SIG-M5 (cell line): ENCODE results near the gene SWT1.
"Not testable (repeated sequence)": the region's sequence is repeated elsewhere in the genome, so short reads cannot be mapped to it uniquely, and the experiment has no call there.

Experiments used
- DNase-seq: peaks from one replicate; lab custom pipeline; 2025; lab: John Stamatoyannopoulos, UW

Gene SWT1

GRCh38 chr1:185250063-185250462 lies 93.1 kb downstream of the SWT1 start:
- no peak for DNase-seq

GRCh38 chr1:185251928-185252327 lies 95.0 kb downstream of the SWT1 start:
- not testable (repeated sequence) for DNase-seq

GRCh38 chr1:185252404-185252803 lies 95.4 kb downstream of the SWT1 start:
- not testable (repeated sequence) for DNase-seq

DNA sequence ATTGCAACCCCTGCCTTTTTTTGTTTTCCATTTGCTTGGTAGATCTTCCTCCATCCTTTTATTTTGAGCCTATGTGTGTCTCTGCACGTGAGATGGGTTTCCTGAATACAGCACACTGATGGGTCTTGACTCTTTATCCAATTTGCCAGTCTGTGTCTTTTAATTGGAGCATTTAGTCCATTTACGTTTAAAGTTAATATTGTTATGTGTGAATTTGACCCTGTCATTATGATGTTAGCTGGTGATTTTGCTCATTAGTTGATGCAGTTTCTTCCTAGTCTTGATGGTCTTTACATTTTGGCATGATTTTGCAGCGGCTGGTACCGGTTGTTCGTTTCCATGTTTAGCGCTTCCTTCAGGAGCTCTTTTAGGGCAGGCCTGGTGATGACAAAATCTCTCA lies 98.6 kb downstream of the SWT1 start:
- DNase-seq = not testable (repeated sequence)

GRCh38 chr1:185257116-185257949 lies 100.4 kb downstream of the SWT1 start:
- not testable (repeated sequence) for DNase-seq

DNA sequence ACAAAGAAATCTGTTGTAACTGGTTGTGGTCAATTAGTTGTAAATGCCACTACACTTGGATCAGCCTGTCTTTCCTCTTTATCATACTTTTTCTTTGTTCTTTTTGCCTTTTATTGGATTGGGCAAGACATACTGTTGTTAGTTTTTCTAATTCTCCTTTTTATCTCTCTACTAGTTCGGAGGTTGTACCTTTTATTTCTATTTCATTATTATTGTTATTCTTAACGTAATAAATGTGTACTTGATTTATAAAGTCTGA lies 100.9 kb downstream of the SWT1 start:
- no peak for DNase-seq

GRCh38 chr1:185258676-185259075 lies 101.7 kb downstream of the SWT1 start:
- no peak for DNase-seq

- no peak for DNase-seq
Observed at GRCh38 chr1:185260611-185261010, 103.6 kb downstream of the SWT1 start.

- DNase-seq = no peak
Observed at GRCh38 chr1:185262151-185262550, 105.2 kb downstream of the SWT1 start.

DNA sequence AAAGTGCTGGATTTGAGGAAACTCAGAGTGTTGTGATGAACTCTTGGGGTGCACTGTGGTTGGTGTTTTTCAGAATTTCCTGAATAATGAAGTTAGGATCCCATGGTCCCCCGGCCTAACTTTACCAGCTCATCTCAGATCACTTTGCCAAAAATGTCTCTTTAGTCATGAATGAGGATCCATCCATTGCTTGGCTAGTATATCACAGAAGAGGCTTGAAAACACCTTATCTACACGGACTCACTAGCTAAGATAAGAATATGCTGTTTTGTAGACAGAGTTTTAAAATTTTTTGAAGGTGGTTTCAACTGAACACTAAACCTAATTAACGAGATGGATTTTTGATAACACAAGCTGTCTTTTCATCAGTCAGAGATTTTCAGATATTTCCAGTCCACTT lies 106.3 kb downstream of the SWT1 start:
- DNase-seq = no peak

DNA sequence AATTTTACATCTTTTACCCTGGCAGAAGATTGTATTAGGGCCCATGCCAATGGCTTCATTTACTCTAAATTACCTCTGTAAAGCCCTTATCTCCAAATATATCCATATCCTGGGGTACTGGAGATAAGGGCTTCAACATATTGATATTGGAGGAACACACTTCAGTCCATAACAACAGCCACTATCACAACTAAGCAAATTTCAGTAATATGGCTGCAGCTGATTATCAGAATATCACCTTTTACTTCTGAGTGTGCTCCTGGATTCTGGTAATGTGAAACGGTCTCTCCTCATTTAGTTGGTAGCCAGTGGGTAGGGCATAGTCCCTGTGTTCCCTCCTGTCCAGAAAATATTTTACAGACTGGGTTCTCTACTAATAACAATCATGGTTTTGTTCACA lies 106.8 kb downstream of the SWT1 start:
- no peak for DNase-seq

DNA sequence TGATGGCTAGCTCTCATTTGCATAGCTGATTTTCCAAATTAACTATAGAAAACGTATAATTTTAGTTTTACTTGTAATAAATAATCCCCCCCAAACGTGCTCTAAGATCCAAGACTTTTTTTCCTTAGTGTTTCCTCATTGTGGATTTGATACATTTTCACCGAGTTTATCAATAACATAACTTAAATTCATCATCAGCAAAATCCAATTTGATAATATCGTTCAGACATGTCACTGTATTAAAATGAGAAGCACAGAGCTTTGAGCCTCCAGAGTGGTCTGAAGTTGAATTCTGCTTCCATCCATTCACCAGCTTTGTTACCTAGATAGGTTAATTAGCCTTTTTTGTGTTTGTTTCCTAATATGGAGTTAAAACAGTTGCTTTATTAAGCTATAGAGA lies 108.3 kb downstream of the SWT1 start:
- DNase-seq = no peak

DNA sequence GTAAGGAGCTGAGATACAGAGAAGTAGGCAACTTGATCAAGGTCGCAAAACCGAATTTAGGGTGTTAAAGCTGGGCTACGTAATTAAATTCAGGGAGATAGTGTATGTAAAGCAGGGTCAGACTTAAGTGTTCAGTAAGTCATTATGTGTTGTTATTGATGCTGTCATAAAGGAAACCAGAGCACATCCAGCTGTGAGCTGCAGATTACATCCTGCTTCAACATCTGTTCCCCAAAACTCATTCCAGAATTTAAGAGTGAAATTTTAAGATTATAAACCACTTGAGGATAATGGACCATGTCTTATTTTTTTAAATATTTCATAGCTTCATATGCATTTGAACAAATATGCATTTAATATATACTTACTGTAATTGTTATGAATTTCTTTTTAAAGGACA lies 110.3 kb downstream of the SWT1 start:
- DNase-seq = no peak

DNA sequence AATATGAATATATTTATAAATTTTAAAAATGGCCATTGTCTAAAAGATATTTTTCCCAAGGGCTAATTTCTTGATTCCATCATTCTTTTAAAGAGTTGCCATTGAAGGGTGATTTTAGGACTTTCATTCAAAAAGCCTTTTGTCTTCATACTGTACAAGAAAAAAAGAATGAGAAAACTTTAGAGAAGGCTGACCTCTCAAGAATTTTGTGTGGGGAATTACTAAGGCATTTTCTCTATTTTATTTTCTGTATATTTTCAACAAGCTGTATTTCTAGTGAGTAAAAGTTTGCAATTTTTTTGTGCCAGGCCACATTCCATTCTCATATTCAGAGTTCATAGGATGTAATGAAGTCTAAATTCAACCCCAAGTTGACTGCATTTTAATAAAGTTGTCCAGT lies 110.7 kb downstream of the SWT1 start:
- no peak for DNase-seq

- DNase-seq = no peak
Observed at GRCh38 chr1:185268352-185268751, 111.4 kb downstream of the SWT1 start.

- DNase-seq = no peak
Observed at GRCh38 chr1:185271921-185272320, 115.0 kb downstream of the SWT1 start.

- DNase-seq = no peak
Observed at GRCh38 chr1:185279571-185279970, 122.6 kb downstream of the SWT1 start.

DNA sequence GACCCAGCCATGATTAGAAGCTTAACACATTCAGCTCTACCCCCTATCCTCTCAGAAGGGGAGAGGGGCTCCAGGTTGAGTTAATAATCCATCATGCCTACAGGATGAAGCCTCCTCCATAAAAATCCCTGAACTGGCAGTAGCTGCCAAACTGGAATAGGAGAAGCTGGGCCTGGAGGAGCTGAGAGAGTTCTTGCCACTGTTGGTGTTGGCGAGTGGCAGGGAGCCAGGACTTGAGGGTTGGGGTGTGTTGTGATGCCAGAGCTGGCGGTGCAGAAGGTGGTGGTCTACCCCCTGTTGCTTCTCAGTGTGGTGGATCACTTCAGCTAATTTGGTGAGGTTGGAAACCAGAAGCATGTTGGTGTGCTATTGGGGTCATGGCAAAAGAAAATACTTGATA lies 123.6 kb downstream of the SWT1 start:
- no peak for DNase-seq

GRCh38 chr1:185281245-185281644 lies 124.3 kb downstream of the SWT1 start:
- no peak for DNase-seq

DNA sequence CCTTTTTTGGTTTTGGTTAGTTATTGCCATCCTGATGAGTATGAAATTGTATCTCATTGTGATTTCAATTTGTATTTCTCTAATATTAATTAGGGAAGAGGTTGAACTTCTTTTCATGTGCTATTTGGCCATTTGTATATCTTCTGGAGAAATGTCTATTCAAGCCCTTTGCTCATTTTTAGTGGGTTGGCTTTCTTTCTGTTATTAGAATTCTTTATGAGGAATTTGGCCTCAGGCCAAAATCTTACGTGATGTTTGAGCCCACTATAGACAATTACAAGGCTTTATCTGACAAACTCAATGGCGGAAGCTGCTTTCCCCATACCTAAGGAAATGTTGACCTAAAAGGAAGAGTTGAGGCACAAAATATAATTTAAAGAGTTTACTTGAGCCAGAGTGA lies 127.1 kb downstream of the SWT1 start:
- no peak for DNase-seq

DNA sequence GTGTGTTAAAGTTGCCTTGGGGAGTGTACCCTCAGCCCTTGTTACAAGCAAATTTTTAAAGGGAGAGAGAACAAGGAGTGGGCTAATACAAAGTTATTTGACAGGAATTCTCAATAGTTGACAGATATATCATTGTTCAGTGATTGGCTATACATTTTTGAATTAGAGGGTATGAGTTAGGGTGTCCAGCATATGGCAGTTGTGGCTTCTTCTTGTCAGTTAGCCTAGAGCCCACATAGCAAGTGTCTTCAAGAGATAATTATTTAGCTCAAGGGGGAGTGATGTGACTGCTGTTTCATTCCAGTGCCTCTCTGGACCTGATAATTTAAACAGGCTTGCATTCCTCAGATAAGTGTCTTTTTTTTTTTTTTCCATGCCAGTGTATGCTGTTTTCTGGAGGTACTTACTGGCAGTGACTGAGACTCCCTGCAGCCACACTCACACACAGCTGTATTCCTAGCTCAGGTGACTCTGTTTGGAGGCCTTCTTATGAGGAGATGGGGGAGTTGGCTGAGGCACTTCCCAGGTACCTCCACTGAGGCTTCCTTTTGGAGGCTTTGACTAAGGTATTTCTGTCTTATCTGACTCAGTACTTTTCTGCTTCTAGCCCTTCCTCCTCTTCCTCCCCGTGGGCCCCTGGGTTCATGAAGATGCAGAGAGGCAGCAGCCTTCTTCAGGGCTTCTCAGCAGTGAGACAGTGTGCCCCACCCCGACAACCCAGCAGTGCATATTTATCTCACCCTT lies 127.7 kb downstream of the SWT1 start:
- no peak for DNase-seq

DNA sequence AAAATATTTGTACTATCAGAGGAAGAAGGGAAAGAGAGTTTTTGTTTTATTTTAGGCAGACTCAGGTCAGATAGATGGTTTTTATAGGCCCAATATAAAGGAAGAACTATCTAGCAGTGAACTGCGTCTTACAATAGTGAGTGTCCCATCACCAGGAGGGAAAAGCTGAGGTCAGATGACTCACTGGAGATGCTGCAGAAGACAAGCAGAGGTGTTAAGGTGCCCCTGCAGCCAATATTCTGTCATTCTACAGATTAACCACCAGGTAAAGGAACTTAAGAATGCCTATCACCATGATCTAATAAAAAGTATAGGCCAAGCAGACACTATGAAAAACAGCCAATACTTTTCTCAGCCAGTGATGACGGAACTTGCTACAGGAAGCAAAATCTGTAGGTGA lies 130.5 kb downstream of the SWT1 start:
- no peak for DNase-seq

DNA sequence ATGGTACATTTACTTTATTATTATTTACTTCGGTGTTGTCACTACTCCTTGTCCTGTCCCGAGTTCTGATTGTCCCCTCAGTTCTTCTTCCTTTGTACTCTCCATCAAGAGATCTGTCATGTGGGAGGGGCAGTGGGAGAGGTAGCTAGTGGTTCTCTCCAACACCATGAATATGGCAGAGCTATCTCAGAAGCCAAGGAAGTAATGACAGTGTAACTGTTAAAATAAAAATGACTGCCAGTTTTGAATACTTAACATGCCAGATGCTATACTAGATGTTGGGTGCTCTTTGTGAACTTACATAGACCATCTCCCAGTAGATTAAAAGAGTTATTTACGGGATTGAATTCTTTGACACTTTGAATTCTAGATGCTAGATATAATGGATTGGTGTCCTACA lies 131.5 kb downstream of the SWT1 start:
- no peak for DNase-seq

GRCh38 chr1:185289880-185290279 lies 132.9 kb downstream of the SWT1 start:
- no peak for DNase-seq
